HG02981 (cell line): ENCODE measurements around the gene ARRDC5.
A peak's percentile ranks its signal among the peaks of the same experiment; 100 is the strongest.
"Not testable (repeated sequence)": the region's sequence is repeated elsewhere in the genome, so short reads cannot be mapped to it uniquely, and the experiment has no call there.

Experiments used
- ATAC-seq: cut with Tn5 transposase; IDR thresholded peaks from one replicate; pipeline ENCODE4 v1.9.1; 2021; ENCODE audit warnings: mild to moderate bottlenecking, moderate library complexity; ENCODE audit not compliant: unreplicated experiment

ARRDC5 gene

GRCh38 chr19:4910594-4911281 is 8.0 kb upstream of the ARRDC5 start:
- no peak for ATAC-seq

- peak; percentile 74 for ATAC-seq
Measured at GRCh38 chr19:4909897-4910593, 7.3 kb upstream of the ARRDC5 start.

GRCh38 chr19:4909156-4909896 is 6.6 kb upstream of the ARRDC5 start, which contains the start of gene UHRF1:
TSS of gene UHRF1 (plus strand) at chr19:4909501. CDS start at chr19:4910886, 1,385 bp downstream.
- ATAC-seq: peak; percentile 21

- ATAC-seq: no peak
Measured at GRCh38 chr19:4908781-4909155, 6.1 kb upstream of the ARRDC5 start.

GRCh38 chr19:4908360-4908759 is 5.7 kb upstream of the ARRDC5 start:
- no peak for ATAC-seq

GRCh38 chr19:4906963-4907362 is 4.3 kb upstream of the ARRDC5 start:
- ATAC-seq: no peak

GRCh38 chr19:4904481-4904880 is 1.8 kb upstream of the ARRDC5 start:
- ATAC-seq: no peak

- not testable (repeated sequence) for ATAC-seq
Measured at GRCh38 chr19:4900879-4901278, 1.8 kb downstream of the ARRDC5 start.

GRCh38 chr19:4897146-4897545 is 5.5 kb downstream of the ARRDC5 start:
- no peak for ATAC-seq

GRCh38 chr19:4896372-4896771 is 6.3 kb downstream of the ARRDC5 start:
- ATAC-seq: no peak

GRCh38 chr19:4892962-4893361 is 9.7 kb downstream of the ARRDC5 start:
- ATAC-seq: not testable (repeated sequence)

GRCh38 chr19:4891066-4891465 is 11.6 kb downstream of the ARRDC5 start:
- ATAC-seq: no peak

- no peak for ATAC-seq
Measured at GRCh38 chr19:4889034-4889815, 13.5 kb downstream of the ARRDC5 start.

- ATAC-seq: not testable (repeated sequence)
Measured at GRCh38 chr19:4887803-4888202, 14.9 kb downstream of the ARRDC5 start.

- ATAC-seq: not testable (repeated sequence)
Measured at GRCh38 chr19:4884993-4885392, 17.7 kb downstream of the ARRDC5 start.

- ATAC-seq: not testable (repeated sequence)
Measured at GRCh38 chr19:4882874-4883273, 19.8 kb downstream of the ARRDC5 start.

GRCh38 chr19:4879041-4879440 is 23.7 kb downstream of the ARRDC5 start:
- ATAC-seq: no peak

- ATAC-seq: no peak
Measured at GRCh38 chr19:4878491-4878968, 24.2 kb downstream of the ARRDC5 start.

- no peak for ATAC-seq
Measured at GRCh38 chr19:4877753-4878490, 24.8 kb downstream of the ARRDC5 start.

- no peak for ATAC-seq
Measured at GRCh38 chr19:4873930-4874329, 28.8 kb downstream of the ARRDC5 start.
